Measurements from ENCODE around the gene PVALB.

Gene PVALB

GRCh38 chr22:36860821-36861659 lies 44.2 kb upstream of the PVALB start, which contains the start of gene NCF4:
Gene NCF4 (plus strand): TSS chr22:36861006. CDS start chr22:36861172, 166 bp downstream.
- TF ChIP-seq CTCF (IDR thresholded peaks at IDR 0.05; ENCODE audit: insufficient read depth, missing control alignments): no peak
- FAIRE-seq (no peak), DNase-seq (ENCODE audit: insufficient read length, low spot score) (no peak)

- TF ChIP-seq CTCF (IDR thresholded peaks at IDR 0.05; ENCODE audit: insufficient read depth, missing control alignments): no peak
- no peak for DNase-seq (ENCODE audit: insufficient read length, low spot score)
These were observed 43.6 kb upstream of the PVALB start for GRCh38 chr22:36860438-36860820.

GRCh38 chr22:36860017-36860416 lies 43.2 kb upstream of the PVALB start:
- no peak for TF ChIP-seq CTCF (IDR thresholded peaks at IDR 0.05; ENCODE audit: insufficient read depth, missing control alignments)
- DNase-seq (ENCODE audit: insufficient read length, low spot score): no peak
- FAIRE-seq: no peak

More at GRCh38 chr22:36860438-36860820, 43.6 kb upstream of the PVALB start:
- no peak for FAIRE-seq

- no peak for DNase-seq (ENCODE audit: insufficient read length, low spot score)
- TF ChIP-seq CTCF (IDR thresholded peaks at IDR 0.05; ENCODE audit: insufficient read depth, missing control alignments): no peak
- FAIRE-seq: no peak
These were observed 42.1 kb upstream of the PVALB start for GRCh38 chr22:36858966-36859365.

- no peak for DNase-seq (ENCODE audit: insufficient read length, low spot score)
- no peak for TF ChIP-seq CTCF (IDR thresholded peaks at IDR 0.05; ENCODE audit: insufficient read depth, missing control alignments)
- no peak for FAIRE-seq
These were observed 41.3 kb upstream of the PVALB start for GRCh38 chr22:36858156-36858555.

GRCh38 chr22:36856792-36857135 lies 39.9 kb upstream of the PVALB start:
- TF ChIP-seq CTCF (IDR thresholded peaks at IDR 0.05; ENCODE audit: insufficient read depth, missing control alignments): no peak
- DNase-seq (ENCODE audit: insufficient read length, low spot score) (no peak), FAIRE-seq (no peak)

GRCh38 chr22:36856121-36856791 lies 39.4 kb upstream of the PVALB start:
- no peak for FAIRE-seq
- TF ChIP-seq CTCF (IDR thresholded peaks at IDR 0.05; ENCODE audit: insufficient read depth, missing control alignments): peak; percentile 100

More at GRCh38 chr22:36856121-36856791, 39.4 kb upstream of the PVALB start:
- peak; percentile 45 for DNase-seq (ENCODE audit: insufficient read length, low spot score)

All from D721Med (cell line).